Transverse colon (tissue), 3 donors: ENCODE data around the gene FNDC3B.

Experiments used
- EP300 ChIP-seq: sonication (generic); formaldehyde crosslinking; IDR thresholded peaks from one replicate; pipeline ENCODE4 v1.6.1; 2017; ENCODE audit warnings: antibody characterized with exemption, low read depth
- POLR2A ChIP-seq: fragments of 450-650 bp; IDR thresholded peaks from one replicate; pipeline ENCODE4 v1.6.1; 2016; ENCODE audit warnings: antibody characterized with exemption, mild to moderate bottlenecking, moderate library complexity
- TF ChIP-seq, protein P1 (sequence below), 5 experiments: fragments of 200-600 bp in 3 of 5; fragments of 450-650 bp in 2 of 5; sonication (generic) in 3 of 5; IDR thresholded peaks; 1 replicate in 2 of 5; 2 replicates in 3 of 5; pipeline ENCODE4 v1.5.1; 2016 to 2017; ENCODE audit warnings: antibody characterized with exemption in 5 of 5, inconsistent platforms in 3 of 5, mild to moderate bottlenecking in 2 of 5, moderate library complexity in 1 of 5

DNA sequence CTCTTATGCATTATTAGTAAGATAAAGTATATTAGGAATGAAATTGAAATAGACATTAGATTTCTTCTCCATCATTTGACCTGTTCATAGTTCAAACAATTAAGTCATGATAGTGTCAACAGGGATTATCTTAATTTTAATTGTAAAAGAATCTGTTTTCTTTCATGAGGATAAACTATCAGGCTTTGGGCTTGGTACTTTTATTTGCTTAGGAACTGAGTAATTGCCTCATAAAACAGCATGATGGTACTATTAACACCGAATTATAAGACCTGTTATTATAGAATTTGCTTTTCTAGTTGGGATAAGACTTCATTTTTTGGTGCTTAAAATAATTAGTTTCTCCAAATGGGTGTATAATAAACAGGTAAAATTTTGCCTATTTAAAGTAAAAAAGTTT is 71.8 kb downstream of the FNDC3B start:
- TF ChIP-seq, protein P1, sequence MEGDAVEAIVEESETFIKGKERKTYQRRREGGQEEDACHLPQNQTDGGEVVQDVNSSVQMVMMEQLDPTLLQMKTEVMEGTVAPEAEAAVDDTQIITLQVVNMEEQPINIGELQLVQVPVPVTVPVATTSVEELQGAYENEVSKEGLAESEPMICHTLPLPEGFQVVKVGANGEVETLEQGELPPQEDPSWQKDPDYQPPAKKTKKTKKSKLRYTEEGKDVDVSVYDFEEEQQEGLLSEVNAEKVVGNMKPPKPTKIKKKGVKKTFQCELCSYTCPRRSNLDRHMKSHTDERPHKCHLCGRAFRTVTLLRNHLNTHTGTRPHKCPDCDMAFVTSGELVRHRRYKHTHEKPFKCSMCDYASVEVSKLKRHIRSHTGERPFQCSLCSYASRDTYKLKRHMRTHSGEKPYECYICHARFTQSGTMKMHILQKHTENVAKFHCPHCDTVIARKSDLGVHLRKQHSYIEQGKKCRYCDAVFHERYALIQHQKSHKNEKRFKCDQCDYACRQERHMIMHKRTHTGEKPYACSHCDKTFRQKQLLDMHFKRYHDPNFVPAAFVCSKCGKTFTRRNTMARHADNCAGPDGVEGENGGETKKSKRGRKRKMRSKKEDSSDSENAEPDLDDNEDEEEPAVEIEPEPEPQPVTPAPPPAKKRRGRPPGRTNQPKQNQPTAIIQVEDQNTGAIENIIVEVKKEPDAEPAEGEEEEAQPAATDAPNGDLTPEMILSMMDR (IDR thresholded peaks at IDR 0.05): no peak
- no peak for TF ChIP-seq EP300
- TF ChIP-seq POLR2A: no peak
